ENCODE data around the gene INTS7.

- TF ChIP-seq POLR2AphosphoS5 (IDR thresholded peaks at IDR 0.05) (no peak), EP300 (IDR thresholded peaks at IDR 0.05) (no peak), CTCF (IDR thresholded peaks at IDR 0.05) (no peak), POLR2A (IDR thresholded peaks at IDR 0.05) (no peak)
Measured at GRCh38 chr1:211920141-211920572, 115.2 kb downstream of the INTS7 start.

Data from upper lobe of left lung (tissue), 4 donors.